GM21737 (cell line): Measurements from ENCODE around the gene HECW1.

Experiments used
- ATAC-seq: cut with Tn5 transposase; IDR thresholded peaks from one replicate; pipeline ENCODE4 v1.9.1; 2021; ENCODE audit warnings: mild to moderate bottlenecking, moderate library complexity; ENCODE audit not compliant: unreplicated experiment

HECW1 gene

DNA sequence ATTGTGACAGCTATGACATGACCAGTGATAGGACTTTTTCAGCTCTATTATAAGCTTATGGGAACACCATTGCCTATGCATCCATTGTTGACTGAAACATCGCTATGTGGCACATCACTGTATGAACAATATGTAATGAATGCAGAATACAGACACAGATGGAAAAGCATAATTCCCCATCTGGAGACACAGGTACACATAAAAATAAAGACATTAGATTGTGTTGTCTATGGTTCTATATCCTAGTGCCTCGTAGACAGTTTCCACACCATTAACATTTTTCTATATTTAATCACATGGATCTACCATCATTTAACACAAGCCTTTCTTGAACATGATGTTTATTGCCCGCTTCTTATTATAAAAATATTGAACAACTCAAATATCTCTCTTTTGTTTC lies 374.2 kb downstream of the HECW1 start:
- no peak for ATAC-seq

DNA sequence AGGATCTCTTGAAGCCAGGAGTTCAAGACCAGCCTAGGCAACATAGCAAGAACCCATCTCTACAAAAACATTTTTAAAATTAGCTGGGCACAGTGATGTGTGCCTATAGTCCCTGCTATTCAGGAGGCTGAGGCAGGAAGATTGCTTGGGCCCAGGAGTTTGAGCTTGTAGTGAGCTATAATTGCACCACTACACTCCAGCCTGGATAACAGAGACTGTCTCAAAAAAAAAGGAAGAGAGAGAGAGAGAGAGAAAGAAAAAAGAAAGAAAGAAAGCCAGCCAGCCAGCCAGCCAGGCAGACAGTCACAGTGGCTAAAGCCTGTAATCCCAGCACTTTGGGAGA lies 375.3 kb downstream of the HECW1 start:
- no peak for ATAC-seq

- no peak for ATAC-seq
Measured at GRCh38 chr7:43489257-43489656, 376.8 kb downstream of the HECW1 start.

- ATAC-seq: no peak
Measured at GRCh38 chr7:43490016-43490415, 377.6 kb downstream of the HECW1 start.

- no peak for ATAC-seq
Measured at GRCh38 chr7:43491123-43491522, 378.7 kb downstream of the HECW1 start.

- ATAC-seq: no peak
Measured at GRCh38 chr7:43491984-43492383, 379.5 kb downstream of the HECW1 start.

DNA sequence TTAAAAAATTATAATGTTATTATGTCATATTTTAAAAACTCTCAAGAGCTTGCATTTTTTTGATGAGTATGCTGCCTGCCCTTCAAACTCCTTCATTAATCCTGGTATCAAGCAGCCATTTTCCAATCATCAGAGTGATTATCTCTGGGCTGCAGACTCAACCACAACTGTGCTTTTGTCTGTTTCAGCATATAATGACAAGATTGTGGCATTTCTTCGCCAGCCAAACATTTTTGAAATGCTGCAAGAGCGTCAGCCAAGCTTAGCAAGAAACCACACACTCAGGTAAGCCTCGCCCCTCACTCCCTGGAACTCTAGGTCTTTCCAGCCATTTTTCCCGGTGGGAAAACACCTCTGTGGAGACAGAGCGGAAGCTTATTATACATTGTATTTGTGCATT lies 380.4 kb downstream of the HECW1 start:
- no peak for ATAC-seq

DNA sequence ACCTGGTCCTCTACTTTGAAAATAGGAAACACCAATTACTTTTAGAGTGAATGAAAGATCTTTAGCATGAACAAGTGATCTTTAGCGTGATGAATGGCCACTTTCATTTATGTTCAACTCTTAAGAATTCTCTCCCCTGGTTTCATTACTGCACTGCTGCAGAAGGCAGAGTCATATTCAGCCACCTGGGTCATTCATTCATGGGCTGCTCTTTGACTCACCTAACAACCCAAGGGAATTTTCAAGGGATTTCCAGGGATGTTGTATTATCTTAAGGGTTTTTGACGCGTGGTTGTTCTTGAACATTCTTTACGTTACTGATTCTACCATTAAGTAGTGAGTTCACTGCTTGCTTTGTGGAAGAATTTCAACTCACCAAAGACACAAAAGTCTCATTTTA lies 383.1 kb downstream of the HECW1 start:
- ATAC-seq: no peak

GRCh38 chr7:43496596-43496995 lies 384.1 kb downstream of the HECW1 start:
- ATAC-seq: no peak

- no peak for ATAC-seq
Measured at GRCh38 chr7:43501870-43502269, 389.4 kb downstream of the HECW1 start.

- ATAC-seq: no peak
Measured at GRCh38 chr7:43502941-43503340, 390.5 kb downstream of the HECW1 start.

DNA sequence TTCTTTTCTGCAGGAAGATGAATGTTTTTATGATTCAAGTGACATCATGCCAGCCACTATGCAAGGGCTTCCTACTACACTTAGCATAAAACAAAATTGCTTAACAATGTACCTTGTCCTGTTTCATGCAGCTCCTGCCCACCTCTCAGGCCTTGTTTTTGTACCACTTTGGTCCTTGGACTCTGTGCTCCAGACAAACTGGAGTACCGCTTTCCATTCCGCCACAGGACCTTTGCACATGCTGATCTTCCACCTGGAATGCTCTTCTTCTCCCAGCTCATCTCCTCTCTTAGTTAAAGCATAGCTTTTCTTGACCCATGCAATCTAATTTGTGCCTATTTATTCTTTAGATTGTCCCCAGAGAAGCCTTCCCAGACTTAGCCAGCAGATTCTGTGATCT lies 393.0 kb downstream of the HECW1 start:
- no peak for ATAC-seq

GRCh38 chr7:43506460-43506859 lies 394.0 kb downstream of the HECW1 start:
- no peak for ATAC-seq

GRCh38 chr7:43508461-43508860 lies 396.0 kb downstream of the HECW1 start:
- ATAC-seq: no peak

- ATAC-seq: no peak
Measured at GRCh38 chr7:43509906-43510305, 397.5 kb downstream of the HECW1 start.

GRCh38 chr7:43511029-43511428 lies 398.6 kb downstream of the HECW1 start:
- ATAC-seq: no peak

DNA sequence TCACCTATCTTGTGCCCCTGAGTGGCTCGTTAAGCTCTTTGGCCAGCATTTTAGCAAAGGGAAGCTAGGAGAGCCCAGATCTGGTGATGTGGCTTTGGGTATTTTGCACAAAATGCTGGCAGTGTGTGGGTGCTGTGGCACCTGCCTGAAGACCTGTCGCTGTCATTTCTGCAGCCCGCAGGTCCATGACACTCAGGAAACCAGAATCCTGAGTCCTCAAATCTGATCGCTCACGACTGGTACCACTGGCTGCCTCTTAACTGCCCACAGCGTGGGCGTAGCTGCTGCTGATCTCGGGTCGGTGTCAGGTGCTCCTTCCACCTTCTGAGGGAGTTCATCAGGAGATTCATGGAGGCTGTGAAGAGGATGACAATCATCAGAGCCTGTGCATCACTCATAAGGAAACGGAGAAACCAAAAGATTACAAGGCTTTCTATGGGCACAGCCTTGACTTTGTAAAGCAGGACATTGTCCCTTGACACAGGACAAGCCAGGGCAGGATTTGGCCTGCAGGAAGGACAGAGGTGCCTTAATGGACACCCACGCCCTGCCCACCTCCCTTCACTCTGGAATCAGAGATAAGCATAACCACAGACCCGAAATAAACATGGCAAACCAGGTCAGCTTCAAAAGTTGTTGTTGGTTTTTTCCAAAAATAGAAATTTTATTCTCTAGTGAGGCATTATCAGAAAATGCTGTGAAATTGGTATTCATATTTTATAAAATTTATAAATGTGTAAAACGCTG lies 399.5 kb downstream of the HECW1 start:
- no peak for ATAC-seq

DNA sequence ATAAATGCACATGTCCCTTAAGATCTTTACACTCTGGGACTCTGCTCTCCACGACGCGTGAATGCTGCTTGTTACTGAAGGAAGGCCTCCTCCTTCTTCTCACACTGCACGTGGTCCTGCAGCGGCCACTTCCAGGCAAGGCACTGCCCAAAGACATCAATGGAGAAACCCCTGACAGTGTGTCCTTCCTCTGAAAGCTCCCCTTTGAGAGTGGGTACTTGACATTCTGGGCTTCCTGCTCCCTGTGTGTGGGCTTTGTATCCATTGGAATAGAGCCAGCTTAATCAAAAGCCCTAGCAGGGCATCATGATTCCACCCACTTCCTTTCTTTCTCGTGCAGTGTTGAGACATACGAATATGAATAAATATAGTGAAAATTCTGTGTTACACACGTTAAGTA lies 400.8 kb downstream of the HECW1 start:
- ATAC-seq: no peak

DNA sequence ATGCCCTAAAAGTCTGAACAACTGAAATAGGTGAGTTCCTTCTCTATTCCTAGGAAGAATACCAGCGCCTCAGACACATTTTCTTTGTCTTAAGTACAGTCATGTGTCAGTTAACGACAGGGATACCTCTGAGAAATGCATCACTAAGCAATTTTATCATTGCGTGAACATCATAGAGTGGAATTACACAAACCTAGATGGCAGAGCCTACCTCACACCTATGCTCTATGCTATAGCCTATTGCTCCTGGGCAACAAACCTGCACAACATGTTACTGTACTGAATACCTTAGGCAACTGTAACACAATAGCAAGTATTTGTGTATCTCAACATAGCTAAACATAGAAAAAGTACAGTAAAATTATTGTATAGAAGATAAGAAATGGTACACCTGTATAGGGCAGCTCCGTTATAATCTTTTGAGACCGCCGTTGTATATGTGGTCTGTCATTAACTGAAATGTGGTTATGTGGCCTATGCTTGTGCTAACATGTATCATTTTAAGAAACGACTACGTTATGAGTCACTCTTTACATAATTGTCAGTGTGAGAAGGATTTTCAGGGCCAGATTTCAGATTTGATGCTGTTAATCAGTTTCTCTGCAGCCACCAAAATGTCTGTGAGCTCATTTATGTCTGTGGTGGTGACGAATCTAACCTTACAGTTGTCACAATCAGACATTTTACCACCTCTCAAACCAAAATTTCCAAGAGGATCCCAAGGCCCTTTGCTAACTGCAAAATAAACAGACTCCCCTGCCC lies 404.3 kb downstream of the HECW1 start:
- ATAC-seq: no peak

- no peak for ATAC-seq
Measured at GRCh38 chr7:43517464-43517863, 405.0 kb downstream of the HECW1 start.

DNA sequence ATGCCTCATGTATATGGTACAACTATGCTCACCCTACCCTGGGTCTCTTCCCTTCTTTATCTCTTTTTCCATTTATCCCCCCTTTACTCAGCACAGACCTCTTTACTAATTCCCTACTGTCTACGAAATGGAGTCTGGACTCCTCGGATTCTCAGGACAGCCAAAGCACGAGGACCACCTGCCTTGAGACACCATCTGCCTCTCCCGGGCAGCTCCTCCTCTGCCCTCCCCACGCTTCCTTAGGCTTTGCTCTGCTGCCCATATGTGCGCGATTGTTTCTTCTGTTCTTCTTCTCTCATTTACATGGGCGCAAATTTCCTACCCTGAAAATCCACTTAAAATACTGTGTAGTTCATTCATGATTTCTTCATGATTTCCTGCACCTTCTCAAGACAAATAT lies 407.8 kb downstream of the HECW1 start:
- ATAC-seq: no peak

- no peak for ATAC-seq
Measured at GRCh38 chr7:43522406-43523156, 410.1 kb downstream of the HECW1 start.
